ENCODE data around the gene BIRC5. TPM values are rescaled to one million over a fixed set of nuclear protein-coding genes. Genes with fewer than 3 reads are reported as not detected.
A peak's percentile ranks its signal among the peaks of the same experiment; 100 is the strongest.

Gene BIRC5
- total RNA-seq, 6 donors from 2014 or later = 1.4 to 6.4 (median 3.5) TPM; not detected in 1

DNA sequence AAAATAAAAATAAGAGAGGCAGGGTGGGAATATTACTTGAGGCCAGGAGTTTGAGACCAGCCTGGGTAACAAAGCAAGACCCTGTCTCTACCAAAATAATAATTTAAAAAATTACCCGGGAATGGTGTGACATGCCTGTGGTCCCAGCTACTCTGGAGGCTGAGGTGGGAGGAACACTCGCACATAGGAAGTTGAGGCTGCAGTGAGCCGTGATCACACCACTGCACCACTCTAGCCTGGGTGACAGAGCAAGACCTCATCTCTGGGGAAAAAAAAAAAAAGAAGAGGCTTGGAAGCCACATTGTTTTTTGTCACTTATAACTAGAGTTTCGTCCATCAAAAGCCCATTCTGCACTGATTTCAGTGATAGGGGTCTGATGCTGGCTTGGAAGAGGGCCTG, 14.1 kb downstream of the BIRC5 start:
- TF ChIP-seq, protein P1, sequence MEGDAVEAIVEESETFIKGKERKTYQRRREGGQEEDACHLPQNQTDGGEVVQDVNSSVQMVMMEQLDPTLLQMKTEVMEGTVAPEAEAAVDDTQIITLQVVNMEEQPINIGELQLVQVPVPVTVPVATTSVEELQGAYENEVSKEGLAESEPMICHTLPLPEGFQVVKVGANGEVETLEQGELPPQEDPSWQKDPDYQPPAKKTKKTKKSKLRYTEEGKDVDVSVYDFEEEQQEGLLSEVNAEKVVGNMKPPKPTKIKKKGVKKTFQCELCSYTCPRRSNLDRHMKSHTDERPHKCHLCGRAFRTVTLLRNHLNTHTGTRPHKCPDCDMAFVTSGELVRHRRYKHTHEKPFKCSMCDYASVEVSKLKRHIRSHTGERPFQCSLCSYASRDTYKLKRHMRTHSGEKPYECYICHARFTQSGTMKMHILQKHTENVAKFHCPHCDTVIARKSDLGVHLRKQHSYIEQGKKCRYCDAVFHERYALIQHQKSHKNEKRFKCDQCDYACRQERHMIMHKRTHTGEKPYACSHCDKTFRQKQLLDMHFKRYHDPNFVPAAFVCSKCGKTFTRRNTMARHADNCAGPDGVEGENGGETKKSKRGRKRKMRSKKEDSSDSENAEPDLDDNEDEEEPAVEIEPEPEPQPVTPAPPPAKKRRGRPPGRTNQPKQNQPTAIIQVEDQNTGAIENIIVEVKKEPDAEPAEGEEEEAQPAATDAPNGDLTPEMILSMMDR (IDR thresholded peaks at IDR 0.05) = no peak
- TF ChIP-seq POLR2AphosphoS5 (IDR thresholded peaks at IDR 0.05) (no peak), POLR2A (IDR thresholded peaks at IDR 0.05) (no peak), EP300 (IDR thresholded peaks at IDR 0.05) (no peak)
- H3K27ac ChIP-seq = no peak overlapping the region
- ATAC-seq (ENCODE audit: low FRiP score in 2 of 2) (no peak), DNase-seq (no peak)
- no peaks in the 10 kb centered on the region for H3K36me3 ChIP-seq
- 85 to 87% methylated on average over 4 of the region's 4 CpGs for WGBS, 2 donors
- H3K4me3 ChIP-seq = no peak overlapping the region
- peaks cover 0 to 23% (median 15%) of the 10 kb centered on the region in 4 donors for H3K4me1 ChIP-seq
- H3K27me3 ChIP-seq = peaks cover 0 to 22% (median 10%) of the 10 kb centered on the region in 4 donors
- no peaks in the 10 kb centered on the region for H3K9me3 ChIP-seq

DNA sequence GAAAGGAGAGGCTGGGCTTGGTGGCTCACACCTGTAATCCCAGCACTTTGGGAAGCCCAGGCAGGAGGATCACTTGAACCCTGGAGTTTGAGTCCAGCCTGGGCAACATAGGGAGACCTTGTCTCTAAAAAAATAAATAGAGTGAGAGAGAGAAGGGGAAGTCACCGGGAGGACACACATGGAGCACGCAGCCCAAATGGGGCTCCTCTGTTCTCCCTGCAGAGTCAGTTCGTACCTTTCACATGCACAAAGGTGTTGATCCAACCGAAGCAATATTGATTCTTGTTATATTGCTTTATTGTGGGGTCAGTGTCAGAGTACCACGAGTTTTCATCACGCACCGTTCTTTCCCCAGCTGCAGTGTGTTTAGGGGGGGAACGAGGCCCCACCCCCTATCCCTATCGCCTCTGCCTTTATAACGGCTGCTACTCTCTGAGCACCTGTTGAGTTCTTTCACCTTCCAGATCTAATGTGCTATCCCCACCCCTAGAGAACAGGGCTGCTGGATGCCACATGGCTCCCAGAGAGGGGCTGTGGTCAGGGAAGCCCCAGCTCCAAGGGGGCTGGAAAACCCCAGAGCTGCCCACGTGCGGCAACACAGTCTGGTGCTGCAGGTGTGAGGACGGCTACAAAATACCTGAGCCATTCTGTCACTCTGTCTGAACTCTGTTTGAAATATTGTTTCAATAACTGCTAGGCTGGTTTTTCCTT, 16.4 kb downstream of the BIRC5 start:
- H3K36me3 ChIP-seq = no peaks in the 10 kb centered on the region
- no peak overlapping the region for H3K4me3 ChIP-seq
- no peak overlapping the region for H3K27ac ChIP-seq
- H3K4me1 ChIP-seq = peaks cover 0 to 23% (median 10%) of the 10 kb centered on the region in 4 donors
- 69 to 76% methylated on average over 13 of the region's 13 CpGs for WGBS, 2 donors
- no peak for ATAC-seq (ENCODE audit: low FRiP score in 2 of 2)
- H3K9me3 ChIP-seq = no peaks in the 10 kb centered on the region
- peaks cover 0 to 22% (median 10%) of the 10 kb centered on the region in 4 donors for H3K27me3 ChIP-seq
- no peak for DNase-seq
- TF ChIP-seq POLR2A (IDR thresholded peaks at IDR 0.05) (no peak), EP300 (IDR thresholded peaks at IDR 0.05) (no peak), POLR2AphosphoS5 (IDR thresholded peaks at IDR 0.05) (no peak)
- TF ChIP-seq, protein P1 (IDR thresholded peaks at IDR 0.05) = no peak

DNA sequence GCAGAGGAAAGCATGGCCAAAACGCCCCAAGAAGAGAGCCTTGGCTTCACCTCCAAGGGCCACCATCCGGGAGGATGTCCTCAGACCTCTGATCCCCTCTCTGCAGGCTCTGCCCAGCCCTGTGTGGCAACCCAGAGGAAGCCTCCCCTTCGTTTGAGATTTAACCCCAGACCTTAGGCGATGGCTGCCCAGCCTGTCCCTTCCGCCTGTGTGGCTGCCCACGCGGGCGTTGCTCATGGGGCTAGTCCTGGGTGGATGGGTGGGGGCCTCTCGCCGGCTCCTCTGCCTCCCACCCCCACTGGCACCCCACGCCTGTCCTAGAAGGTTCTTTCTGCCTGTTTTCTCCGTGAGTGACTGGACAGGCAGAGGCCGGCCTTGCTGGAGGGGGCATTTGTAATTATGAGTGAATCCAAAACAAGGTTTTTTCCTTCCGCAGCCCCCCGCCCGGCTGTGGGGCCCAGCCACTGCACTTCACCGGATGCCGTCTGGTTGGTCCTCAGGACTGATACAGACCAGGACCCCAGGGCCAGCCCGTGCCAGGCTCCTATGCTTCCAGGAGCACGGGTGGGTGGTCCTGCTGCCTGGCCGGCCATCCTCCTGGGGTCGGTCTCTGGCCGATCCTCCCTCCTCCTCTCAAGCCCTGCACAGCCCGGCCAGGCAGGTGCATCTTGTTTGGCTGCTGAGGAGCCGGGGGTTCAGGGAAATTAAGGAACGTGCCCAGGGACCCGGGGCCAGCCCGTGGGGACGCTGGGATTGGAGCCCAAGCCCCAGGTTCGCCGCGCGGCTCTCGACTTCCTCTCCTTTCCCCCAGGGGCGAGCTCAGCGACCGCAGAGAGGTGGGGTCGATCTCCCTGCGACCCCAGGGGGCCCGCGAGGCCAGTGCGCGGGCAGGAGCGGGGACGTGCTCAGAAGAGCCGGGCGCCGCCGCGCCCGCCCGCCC, 17.2 kb downstream of the BIRC5 start, which contains the start of gene TMEM235:
Gene TMEM235, plus strand, starts transcription at position 636 of the 940 bp plus-strand sequence. CDS start 393 bp downstream, outside the sequence.
- Histone ChIP-seq H3K27me3 (peaks cover 0 to 22% (median 10%) of the 10 kb centered on the region in 4 donors), H3K4me3 (no peak within 1 kb of the TSS), H3K4me1 (peaks cover 0 to 23% (median 10%) of the 10 kb centered on the region in 4 donors), H3K27ac (no peak within 1 kb of the TSS), H3K36me3 (no peaks in the 10 kb centered on the region), H3K9me3 (no peaks in the 10 kb centered on the region)
- ATAC-seq (ENCODE audit: low FRiP score in 2 of 2) (no peak), DNase-seq (peak in 1 of 2 donors; percentile 69)
- TF ChIP-seq EP300 (IDR thresholded peaks at IDR 0.05) = no peak
- no peak for TF ChIP-seq POLR2AphosphoS5 (IDR thresholded peaks at IDR 0.05)
- TF ChIP-seq, protein P1 (IDR thresholded peaks at IDR 0.05) = no peak
- TF ChIP-seq POLR2A (IDR thresholded peaks at IDR 0.05) = no peak
- WGBS, 2 donors = 50% methylated on average over 28 of the region's 52 CpGs; no CpG with 5 or more reads in 1 of the 2 donors

DNA sequence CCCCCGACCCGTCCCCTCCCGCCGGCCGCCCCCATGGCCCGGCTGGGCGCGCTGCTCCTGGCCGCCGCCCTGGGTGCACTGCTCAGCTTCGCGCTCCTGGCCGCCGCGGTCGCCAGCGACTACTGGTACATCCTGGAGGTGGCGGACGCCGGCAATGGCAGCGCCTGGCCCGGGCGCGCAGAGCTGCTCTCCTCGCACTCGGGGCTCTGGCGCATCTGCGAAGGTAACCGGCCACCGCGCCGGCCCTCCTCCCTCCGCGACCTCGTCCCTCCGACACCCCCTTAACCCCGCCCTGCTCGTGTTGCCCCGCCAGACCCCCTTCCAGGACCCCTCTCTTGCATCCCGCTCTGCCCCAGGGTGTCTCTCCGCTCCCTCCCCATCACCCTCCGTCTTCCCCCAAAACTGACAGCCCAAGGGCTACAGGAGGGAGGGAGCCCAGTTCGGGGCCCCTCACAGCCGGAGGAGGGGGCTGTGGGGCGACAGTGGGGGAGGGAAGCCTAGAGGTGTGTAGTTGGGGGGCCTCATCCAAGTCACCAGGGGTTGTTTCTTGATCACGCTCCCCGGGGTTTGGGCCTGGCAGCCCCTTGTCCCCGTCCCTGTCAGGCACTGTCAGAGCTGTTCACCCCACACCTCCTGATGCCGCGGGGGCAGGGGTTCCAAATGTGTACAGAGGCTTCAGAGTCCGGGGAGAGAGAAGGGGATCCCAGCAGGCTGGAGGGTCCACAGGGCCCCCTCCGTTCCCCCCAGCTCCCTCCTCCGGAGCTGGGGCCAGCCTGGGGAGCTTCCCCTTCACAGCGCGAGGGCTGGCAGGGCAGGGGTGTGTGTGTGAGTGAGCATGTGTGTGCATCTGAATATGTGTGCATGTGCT, 18.2 kb downstream of the BIRC5 start:
- Histone ChIP-seq H3K4me3 (no peak overlapping the region), H3K27me3 (peaks cover 0 to 22% (median 10%) of the 10 kb centered on the region in 4 donors), H3K9me3 (no peaks in the 10 kb centered on the region), H3K36me3 (no peaks in the 10 kb centered on the region), H3K27ac (no peak overlapping the region), H3K4me1 (peaks cover 0 to 16% (median 5%) of the 10 kb centered on the region in 4 donors)
- TF ChIP-seq, protein P1 (IDR thresholded peaks at IDR 0.05) = no peak
- TF ChIP-seq POLR2AphosphoS5 (IDR thresholded peaks at IDR 0.05) = no peak
- TF ChIP-seq POLR2A (IDR thresholded peaks at IDR 0.05) = no peak
- TF ChIP-seq EP300 (IDR thresholded peaks at IDR 0.05) = no peak
- DNase-seq (peak in 1 of 2 donors; percentile 87), ATAC-seq (ENCODE audit: low FRiP score in 2 of 2) (peak in 1 of 2 donors; percentile 2)
- 21 to 26% methylated on average over 27 to 29 of the region's 55 CpGs for WGBS, 2 donors

Data from upper lobe of left lung (tissue), 6 donors.